Iris pigment epithelial cell (primary cell): Measurements from ENCODE around the gene AHNAK.
"Not testable (repeated sequence)": the region's sequence is repeated elsewhere in the genome, so short reads cannot be mapped to it uniquely, and the experiment has no call there.

Source experiments
- DNase-seq: peaks from one replicate; pipeline ENCODE4 v3.0.0-alpha.2; 2011; ENCODE audit warnings: low read depth

AHNAK gene

DNA sequence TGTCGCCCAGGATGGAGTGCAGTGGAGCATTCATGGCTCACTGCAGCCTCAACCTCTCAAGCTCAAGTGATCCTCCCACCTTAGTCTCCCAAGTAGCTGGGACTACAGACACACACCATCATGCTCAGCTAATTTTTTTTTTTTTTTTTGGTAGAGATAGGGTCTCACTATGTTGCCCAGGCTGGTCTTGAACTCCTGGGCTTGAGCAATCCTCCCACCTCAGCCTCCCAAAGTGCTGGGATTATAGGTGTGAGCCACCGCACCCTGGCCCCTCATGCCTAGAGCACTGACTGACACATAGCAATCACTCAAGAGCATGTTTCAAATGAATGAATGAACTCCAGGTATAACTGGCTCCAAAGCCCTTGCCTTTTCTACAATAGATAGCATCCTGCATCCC, 3.9 kb upstream of the AHNAK start:
- not testable (repeated sequence) for DNase-seq

DNA sequence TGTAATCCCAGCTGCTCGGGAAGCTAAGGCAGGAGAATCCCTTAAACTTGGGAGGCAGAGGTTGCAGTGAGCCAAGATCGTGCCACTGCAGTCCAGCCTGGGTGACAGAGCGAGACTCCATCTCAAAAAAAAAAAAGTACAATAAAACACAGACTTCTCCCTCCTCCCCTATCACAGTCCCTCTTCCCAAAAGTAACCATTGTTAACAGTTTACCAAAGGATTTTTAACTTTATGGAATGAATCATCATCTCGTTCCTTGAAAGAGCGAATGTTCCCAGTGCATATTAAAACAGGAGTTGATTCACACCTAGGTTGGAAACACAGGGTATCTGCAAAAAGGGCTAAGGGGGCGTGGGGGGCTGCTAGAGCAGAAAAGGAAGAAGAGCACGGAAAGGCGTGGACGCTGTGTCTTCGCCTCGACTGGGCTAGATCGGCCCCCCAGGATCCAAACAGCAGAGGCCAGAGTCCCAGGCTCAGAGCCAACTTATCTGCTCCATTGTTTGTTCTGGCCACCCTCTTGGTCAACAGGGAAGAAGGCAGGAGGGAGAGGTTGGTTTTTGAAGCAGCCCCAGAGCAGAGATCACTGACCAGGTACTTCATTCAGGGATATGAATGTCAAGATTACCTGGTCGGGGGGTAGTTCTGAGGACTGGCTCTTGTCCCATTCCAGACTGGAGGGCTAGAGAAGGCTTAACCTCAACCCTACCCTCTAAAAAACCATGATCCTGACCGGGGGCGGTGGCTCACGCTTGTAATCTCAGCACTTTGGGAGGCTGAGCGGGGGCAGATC, 2.1 kb upstream of the AHNAK start:
- DNase-seq: no peak

- DNase-seq: no peak
These were observed 1.2 kb upstream of the AHNAK start for GRCh38 chr11:62547691-62548281.

DNA sequence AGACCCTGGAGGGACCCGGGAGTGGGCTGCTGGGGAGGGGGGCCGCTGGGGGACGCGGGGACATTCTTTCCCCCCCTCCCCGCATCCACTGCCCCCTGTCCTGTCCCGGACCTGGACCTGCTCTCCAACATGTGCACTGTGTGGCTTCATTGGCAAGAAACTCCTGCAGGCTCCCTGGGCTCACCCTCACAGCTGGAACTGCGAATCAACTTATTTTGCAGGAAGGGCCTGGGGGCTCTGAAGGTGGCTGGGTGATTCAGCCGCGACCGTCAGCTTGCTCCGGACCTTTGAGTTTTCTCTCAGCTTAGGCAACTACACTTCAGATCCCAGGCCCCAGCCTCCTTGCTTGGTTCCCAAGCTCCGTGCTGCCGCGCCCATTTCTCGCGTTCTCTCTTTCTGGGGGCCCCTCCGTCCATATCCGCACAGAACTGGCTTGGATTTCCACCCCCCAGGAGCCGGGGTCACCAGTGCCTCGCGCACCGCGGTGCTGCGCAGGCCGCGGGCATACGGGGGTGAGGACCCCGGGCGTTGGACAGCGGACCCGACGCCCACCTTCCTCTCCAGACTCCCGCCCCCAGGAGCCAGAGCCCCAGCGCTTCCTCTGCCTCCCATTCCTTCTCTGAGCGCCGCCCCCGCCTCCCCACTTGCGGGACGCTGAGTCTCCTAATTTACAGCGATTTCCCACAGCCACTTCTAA, 471 bp upstream of the AHNAK start:
- DNase-seq: peak; percentile 71

GRCh38 chr11:62545437-62546243, 966 bp downstream of the AHNAK start:
- peak; percentile 88 for DNase-seq

DNA sequence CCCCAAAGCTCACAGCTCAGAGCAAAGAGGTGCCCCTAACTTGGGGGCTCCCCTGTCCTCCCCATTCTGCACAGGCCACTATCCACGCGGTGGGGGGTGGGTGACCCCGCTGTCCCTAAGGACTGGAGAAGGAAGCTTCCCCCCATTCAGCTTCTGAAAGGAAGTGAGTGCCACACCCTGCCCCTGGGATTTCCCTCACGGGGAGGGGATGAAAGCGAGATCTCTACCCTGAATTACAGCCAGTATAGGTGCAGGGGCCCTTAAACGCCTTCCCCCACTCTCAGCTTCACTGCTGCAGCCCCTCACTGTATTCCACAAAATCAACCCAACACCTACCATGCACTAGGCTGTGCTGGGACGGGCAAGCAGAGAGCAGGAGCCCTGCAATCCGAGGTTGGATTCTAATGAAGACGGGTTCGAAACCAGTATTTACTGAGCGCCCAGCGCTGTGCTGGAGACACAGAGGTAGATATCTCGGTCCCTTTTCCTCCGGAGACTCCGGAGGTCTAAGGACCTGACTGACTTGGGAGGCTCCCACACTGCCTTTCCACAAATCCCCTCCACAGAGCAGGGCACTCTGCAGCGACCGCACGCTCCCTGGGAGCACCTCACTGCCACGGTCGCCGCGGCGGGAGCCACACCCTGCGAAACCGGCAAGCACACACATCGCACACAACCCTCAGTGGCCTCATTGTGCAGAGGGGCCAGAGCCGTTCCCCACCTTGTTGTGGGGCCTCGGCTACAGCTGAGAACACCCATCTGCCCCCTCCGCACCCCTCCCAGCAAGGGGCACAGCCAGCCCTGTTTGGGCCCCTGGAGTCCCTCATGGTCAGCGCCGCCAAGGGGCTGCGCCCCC, 1.8 kb downstream of the AHNAK start:
- no peak for DNase-seq

DNA sequence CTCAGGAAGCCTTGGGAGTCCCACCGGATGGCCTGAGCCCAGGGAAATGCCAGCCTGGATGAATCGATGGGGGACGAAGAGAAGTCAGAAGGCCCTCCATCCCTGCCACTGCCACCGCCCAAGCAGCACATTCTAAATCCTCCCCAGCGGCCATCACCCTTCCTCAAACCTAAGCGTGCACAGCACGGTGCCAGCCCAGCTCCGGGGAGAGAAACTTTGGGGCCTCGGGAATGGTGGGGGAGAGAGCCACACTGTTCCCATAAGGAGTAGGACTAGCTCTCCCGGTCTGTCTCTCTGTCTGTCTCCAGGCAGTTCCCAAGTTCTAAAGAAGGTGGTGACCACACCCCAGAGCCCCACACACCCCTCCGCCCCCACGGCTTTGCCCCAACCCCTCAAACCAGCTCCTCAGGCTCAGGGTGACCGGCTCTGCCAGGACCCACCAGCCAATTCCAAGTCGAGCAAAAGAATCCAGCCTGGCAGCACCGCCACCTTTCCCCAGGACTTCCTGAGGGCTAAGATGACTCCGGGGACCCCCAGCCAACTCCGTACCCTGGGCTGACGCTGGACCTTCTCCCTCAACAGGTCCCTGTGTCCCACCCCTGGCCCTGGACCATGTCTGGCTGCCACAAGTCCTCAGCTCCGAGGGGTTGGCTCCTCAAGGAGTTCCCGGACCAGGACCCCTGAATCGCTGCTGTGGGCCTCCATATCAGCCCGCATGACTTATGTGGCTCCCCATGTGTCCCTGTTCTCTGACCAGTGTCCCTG, 2.7 kb downstream of the AHNAK start:
- DNase-seq: no peak

DNA sequence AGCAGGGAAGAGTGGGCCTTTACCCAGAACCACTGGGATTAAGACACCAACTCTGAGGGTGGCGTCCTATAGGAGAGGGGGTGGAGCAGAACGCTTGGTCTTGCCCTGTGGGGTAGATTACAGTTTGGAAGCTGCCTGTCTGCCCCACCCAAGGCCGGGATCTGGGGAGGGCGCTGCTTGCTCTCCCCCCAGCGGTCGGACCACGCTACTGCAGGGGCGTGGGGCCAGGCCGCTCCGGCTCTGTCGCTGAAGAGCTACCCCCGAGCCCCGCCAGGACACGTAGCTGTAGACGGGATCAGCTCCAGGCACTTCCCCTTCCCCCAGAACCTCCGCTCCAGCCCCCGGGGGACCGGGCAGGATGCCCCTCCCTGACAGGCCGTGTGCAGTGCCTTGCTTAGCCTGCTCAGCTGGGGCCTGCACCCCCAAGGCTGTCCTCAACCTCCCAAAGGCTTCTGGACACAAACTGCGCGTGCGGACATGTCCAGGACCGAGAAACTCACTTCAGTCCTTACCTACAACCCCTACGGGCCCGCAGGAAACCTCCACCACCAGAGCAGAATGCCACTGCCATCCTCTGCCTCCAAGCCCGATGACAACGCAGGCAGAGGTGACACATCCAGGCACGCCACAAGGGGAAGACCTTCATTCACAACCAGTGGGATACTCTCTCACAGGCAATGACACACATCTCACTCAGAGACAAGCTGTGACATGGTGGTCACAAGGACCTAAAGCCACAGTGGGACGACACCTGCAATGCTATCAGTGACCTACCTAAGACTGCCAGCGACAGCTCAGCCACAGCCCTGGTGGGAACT, 3.6 kb downstream of the AHNAK start:
- peak; percentile 70 for DNase-seq

DNA sequence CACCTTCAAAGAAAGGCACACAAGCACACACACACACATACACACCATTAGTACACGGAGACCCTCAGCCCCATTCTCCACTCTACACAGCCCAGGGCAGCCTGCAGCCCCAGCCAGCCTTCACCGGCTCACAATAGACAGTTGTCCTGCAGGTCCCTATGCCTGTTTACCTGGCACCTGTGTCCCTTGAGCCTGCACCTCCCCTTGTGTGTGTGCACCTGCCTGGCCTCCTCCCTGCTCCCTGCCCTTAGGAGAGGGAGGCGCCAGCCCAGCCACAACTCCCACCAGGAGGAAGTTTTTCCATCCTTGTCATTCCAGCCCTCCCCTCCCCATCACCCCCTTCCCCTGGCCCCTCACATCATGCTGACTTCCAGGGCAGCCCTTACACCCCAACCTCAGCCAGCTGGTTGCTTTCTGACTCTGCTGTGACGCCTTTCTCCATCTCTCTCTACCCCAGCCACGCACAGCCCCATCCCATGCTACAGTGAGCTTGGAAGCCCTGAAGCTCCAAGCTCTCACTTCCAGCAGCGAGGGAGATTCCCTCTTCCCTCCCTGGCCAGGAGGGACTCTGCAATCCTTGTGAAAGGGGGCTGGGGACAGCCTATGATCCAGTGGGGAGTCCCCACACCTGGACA, 4.4 kb downstream of the AHNAK start:
- no peak for DNase-seq

DNA sequence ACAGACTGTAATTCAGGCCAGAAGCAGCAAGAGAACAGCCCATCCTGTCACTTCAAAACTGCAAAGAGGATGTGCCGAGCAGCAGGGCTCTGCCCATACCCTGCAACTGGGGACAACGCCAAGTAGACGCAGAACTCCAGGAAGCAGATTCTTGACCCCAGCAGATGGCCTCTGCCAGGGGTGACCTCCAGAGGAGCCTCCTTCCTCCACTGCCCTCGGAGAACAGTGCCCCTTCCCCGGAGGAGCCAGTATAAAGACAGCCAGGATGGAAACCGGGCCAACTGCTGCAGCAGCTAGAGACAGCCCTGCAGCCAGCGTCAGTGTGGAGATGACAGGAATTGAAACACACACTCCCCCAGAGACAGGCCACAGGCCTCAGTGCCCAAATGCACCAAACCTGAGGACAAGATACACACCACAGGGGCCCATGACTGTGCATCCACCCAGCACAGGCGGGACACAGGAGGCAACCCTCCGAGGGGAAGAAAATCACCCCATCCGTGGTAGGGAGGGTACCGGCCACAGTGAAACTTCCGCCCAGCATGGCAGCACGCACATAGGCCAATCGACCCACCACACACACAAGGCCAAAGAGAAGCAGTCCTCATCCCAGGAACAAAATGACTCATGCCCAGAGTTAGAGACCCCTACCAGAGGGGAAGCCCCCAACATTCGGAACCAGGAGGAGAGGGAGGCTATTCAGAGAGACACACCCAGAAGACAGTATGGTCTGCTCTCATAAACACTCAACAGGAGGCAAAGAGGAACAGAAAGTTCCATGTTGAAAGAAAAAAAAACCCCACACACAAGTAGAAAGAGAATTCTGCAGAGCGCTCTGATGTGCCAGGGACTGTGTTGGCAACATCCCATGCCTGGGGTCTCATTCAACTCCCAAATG, 5.6 kb downstream of the AHNAK start:
- no peak for DNase-seq

GRCh38 chr11:62539238-62539925, 7.2 kb downstream of the AHNAK start:
- DNase-seq: peak; percentile 85

DNA sequence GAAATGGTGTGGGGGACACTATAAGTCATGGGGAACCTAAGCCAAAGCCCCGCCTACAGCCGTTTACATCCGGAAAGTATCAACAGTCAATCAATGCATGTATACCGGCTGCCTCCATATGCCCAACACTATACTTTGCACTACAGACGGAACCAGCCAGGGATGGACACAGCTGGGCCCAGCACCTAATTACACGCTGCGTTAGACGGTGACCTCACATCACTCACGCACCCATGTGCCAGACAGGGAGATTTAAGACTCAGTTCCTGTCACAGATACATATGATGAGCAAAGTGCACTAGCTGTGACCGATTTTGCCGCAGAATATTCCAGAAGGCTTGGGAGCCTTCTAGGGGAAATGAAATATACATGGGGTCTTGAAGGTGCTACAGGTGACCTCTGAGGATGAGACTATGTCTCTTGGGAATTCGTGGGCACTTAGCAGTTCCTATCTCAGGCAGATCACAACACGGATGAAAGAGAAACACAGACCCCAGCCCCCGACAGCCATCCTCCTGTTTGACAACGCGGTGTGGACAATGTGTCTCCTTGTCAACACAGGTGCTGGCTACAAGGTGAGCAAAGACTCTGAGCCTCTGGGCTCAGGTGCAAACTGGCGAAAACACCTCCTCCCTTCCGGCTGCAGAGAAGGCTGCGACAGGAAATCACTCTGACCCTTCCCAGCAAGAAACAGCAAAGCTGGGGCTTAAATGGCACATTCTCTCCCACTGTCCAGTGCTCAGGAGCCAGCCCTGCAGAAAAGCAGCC, 8.0 kb downstream of the AHNAK start:
- no peak for DNase-seq

DNA sequence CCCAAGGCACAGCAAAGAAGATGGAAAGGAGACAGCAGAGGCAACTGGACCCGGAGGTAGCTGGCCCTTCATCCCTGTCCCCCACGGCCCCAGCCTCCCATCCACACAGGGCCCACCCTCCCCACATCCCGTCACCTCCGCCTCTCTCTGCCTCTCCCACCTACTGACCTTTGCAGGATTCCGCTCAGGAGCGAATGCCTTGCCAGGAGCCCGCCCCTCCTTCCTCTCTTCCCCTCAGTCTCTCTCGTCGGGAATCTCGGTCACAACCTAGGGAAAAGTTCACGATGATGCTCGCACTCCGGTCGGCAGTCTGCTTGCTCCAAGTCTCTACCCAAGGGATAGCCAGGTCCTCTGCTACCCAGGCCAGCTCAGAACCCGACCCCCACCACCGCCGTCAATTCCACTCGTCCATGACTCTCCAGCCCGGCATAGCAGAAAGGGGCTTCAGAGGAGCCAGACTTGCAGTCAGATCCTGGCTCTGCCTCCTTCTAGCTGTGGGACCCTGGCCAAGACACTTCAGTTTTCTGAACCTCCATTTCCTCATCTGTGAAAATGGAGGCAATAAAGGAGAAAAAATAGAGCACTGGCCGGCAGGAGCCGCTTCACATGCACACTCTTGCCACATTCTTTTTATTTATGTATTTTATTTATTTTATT, 10.2 kb downstream of the AHNAK start:
- no peak for DNase-seq

- no peak for DNase-seq
These were observed 10.8 kb downstream of the AHNAK start for GRCh38 chr11:62535802-62536201.

DNA sequence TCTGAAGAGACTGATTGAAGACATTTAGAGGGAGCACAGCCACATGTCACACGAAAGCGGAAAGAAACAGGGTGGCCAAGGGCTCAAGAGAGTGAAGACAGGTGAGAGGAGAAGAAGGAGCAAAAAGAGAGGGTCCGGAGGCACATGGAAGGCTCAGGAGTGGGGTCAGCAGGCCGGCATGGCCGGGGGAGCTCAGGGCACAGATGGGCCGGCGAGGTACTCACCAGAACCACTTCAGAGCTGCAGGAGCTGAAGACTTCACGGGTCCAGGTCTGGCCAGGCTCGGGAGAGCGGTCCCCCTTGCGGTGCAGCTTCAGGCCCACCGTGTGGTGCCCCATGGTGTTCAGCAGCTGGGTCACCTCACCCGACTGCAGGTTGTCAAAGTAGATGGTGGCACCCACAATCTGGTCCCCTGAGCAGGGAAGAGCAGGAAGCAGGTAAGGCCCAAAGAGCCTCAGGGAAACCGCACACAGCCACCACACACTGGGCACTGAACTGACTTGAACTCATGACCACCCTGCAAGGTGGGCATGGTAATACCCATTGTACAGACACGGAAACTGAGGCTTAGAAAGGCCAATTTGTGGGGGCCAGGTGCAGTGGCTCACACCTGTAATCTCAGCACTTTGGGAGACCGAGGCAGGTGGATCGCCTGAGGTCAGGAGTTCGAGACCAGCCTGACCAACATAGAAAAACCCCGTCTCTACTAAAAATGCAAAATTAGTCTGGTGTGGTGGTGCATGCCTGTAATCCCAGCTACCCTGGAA, 11.6 kb downstream of the AHNAK start:
- DNase-seq: no peak

GRCh38 chr11:62532096-62532495, 14.5 kb downstream of the AHNAK start:
- no peak for DNase-seq
